HEK293T (cell line): Measurements from ENCODE around the gene IL17D.

Source experiments
- CTCF ChIA-PET: fragments of 350-600 bp; formaldehyde crosslinking; extraction: SDS; loops from one replicate; lab custom pipeline; 2021; ENCODE audit warnings: antibody characterized with exemption, inconsistent platforms; lab: Yijun Ruan, JAX
- POLR2A ChIA-PET: fragments of 350-600 bp; formaldehyde crosslinking; extraction: SDS; loops from one replicate; lab custom pipeline; 2020; ENCODE audit warnings: antibody characterized with exemption, inconsistent platforms; lab: Yijun Ruan, JAX
- DNase-seq: peaks from one replicate; pipeline ENCODE4 v3.0.0; 2012; ENCODE audit warnings: mixed read lengths; ENCODE audit errors: extremely low spot score
- ARNT ChIP-seq: fragments of 450-650 bp; IDR thresholded peaks from 2 replicates; pipeline ENCODE4 v1.6.1; 2017; ENCODE audit warnings: mild to moderate bottlenecking
- BHLHE40 ChIP-seq: fragments of 450-650 bp; IDR thresholded peaks from 2 replicates; pipeline ENCODE4 v1.6.1; 2016; ENCODE audit warnings: mild to moderate bottlenecking, moderate library complexity, borderline replicate concordance
- CTBP1 ChIP-seq: fragments of 450-650 bp; IDR thresholded peaks from 2 replicates; pipeline ENCODE4 v1.6.1; 2016; ENCODE audit warnings: borderline replicate concordance
- ELF4 ChIP-seq: fragments of 450-650 bp; IDR thresholded peaks from 2 replicates; pipeline ENCODE4 v1.6.1; 2017; ENCODE audit warnings: antibody characterized with exemption
- FOXA1 ChIP-seq: fragments of 450-650 bp; IDR thresholded peaks from 2 replicates; pipeline ENCODE4 v1.6.1; 2016; ENCODE audit warnings: mild to moderate bottlenecking
- FOXK2 ChIP-seq: fragments of 450-650 bp; IDR thresholded peaks from 2 replicates; pipeline ENCODE4 v1.6.1; 2016; ENCODE audit warnings: mild to moderate bottlenecking
- FOXM1 ChIP-seq: fragments of 450-650 bp; IDR thresholded peaks from 2 replicates; pipeline ENCODE4 v1.6.1; 2017; ENCODE audit warnings: mild to moderate bottlenecking, borderline replicate concordance
- HDGF ChIP-seq: fragments of 450-650 bp; IDR thresholded peaks from 2 replicates; pipeline ENCODE4 v1.6.1; 2017; ENCODE audit warnings: antibody characterized with exemption, borderline replicate concordance
- L3MBTL2 ChIP-seq: fragments of 450-650 bp; conservative IDR thresholded peaks from 2 replicates; pipeline ENCODE4 v1.6.1; 2016; ENCODE audit warnings: mild to moderate bottlenecking
- LEF1 ChIP-seq: fragments of 450-650 bp; IDR thresholded peaks from 2 replicates; pipeline ENCODE4 v1.6.1; 2017; ENCODE audit warnings: mild to moderate bottlenecking, borderline replicate concordance
- NFRKB ChIP-seq: fragments of 450-650 bp; IDR thresholded peaks from 2 replicates; pipeline ENCODE4 v1.6.1; 2016; ENCODE audit warnings: mild to moderate bottlenecking, moderate library complexity
- PKNOX1 ChIP-seq: fragments of 450-650 bp; IDR thresholded peaks from 2 replicates; pipeline ENCODE4 v1.6.1; 2016
- SP1 ChIP-seq: fragments of 450-650 bp; IDR thresholded peaks from 2 replicates; pipeline ENCODE4 v1.6.1; 2017
- SUZ12 ChIP-seq: fragments of 450-650 bp; IDR thresholded peaks from 2 replicates; pipeline ENCODE4 v1.6.1; 2016; ENCODE audit warnings: mild to moderate bottlenecking
- TARDBP ChIP-seq: fragments of 450-650 bp; IDR thresholded peaks from 2 replicates; pipeline ENCODE4 v1.6.1; 2016
- ZNF384 ChIP-seq: fragments of 450-650 bp; IDR thresholded peaks from 2 replicates; pipeline ENCODE4 v1.6.1; 2016

IL17D gene

GRCh38 chr13:20702915-20703779 is at the start of gene IL17D:
Gene IL17D, plus strand, starts transcription at chr13:20703699. Its CDS starts 303 bp downstream, at chr13:20704002.
- no peak for TF ChIP-seq ZNF384
- no peak for TF ChIP-seq FOXM1
- TF ChIP-seq FOXK2 = no peak
- no peak for TF ChIP-seq FOXA1
- no peak for TF ChIP-seq LEF1
- TF ChIP-seq ARNT = no peak
- no peak for TF ChIP-seq CTBP1
- no peak for TF ChIP-seq SP1
- TF ChIP-seq NFRKB = no peak
- no peak for TF ChIP-seq TARDBP
- TF ChIP-seq PKNOX1 = no peak
- TF ChIP-seq L3MBTL2 = no peak; the same call in 1 of the 2 replicates
- TF ChIP-seq BHLHE40 = no peak
- no peak for TF ChIP-seq HDGF
- no peak for TF ChIP-seq SUZ12
- peak; percentile 15 for DNase-seq
- ChIA-PET CTCF (interaction anchor here (0.6 kb wide), 1 partner anchor 15 kb away, joined by 3 read pairs; no protein-coding TSS in a partner anchor), POLR2A (interaction anchor here (0.5 kb wide), 1 partner anchor 522 kb away, joined by 3 read pairs; no protein-coding TSS in a partner anchor)

- ChIA-PET CTCF (no interaction called here), POLR2A (no interaction called here)
These were observed 49.3 kb upstream of the IL17D start for GRCh38 chr13:20654156-20654555.

GRCh38 chr13:20658451-20659040 is 45.0 kb upstream of the IL17D start:
- ChIA-PET CTCF (no interaction called here), POLR2A (no interaction called here)
- TF ChIP-seq FOXK2 (no peak), ZNF384 (no peak), FOXM1 (no peak), LEF1 (no peak), PKNOX1 (no peak), NFRKB (no peak), BHLHE40 (no peak), FOXA1 (no peak), ARNT (no peak), SUZ12 (no peak), TARDBP (no peak), HDGF (no peak), ELF4 (no peak), L3MBTL2 (no peak)
- no peak for DNase-seq

More at GRCh38 chr13:20654156-20654555, 49.3 kb upstream of the IL17D start:
- DNase-seq = no peak
- TF ChIP-seq NFRKB = no peak

GRCh38 chr13:20664351-20664750 is 39.1 kb upstream of the IL17D start:
- CTCF ChIA-PET = no interaction called here
- no peak for DNase-seq
- POLR2A ChIA-PET = no interaction called here
- TF ChIP-seq NFRKB (no peak), LEF1 (no peak), SP1 (no peak), PKNOX1 (no peak), SUZ12 (no peak), FOXK2 (no peak), TARDBP (no peak), HDGF (no peak), ARNT (no peak), ELF4 (no peak), L3MBTL2 (no peak)

GRCh38 chr13:20666948-20667347 is 36.6 kb upstream of the IL17D start:
- no peak for TF ChIP-seq TARDBP
- TF ChIP-seq PKNOX1 = no peak
- TF ChIP-seq LEF1 = no peak
- no peak for TF ChIP-seq CTBP1
- TF ChIP-seq ZNF384 = no peak
- no peak for TF ChIP-seq SP1
- no peak for TF ChIP-seq SUZ12
- no peak for TF ChIP-seq FOXA1
- TF ChIP-seq BHLHE40 = no peak
- TF ChIP-seq ELF4 = no peak
- no peak for TF ChIP-seq ARNT
- TF ChIP-seq NFRKB = no peak
- TF ChIP-seq FOXK2 = no peak
- TF ChIP-seq FOXM1 = no peak
- no peak for TF ChIP-seq HDGF
- no peak for TF ChIP-seq L3MBTL2
- ChIA-PET POLR2A (no interaction called here), CTCF (no interaction called here)
- no peak for DNase-seq
